Measurements from ENCODE around the gene GNG3. TPM values are rescaled to one million over a fixed set of nuclear protein-coding genes. Genes with fewer than 3 reads are reported as not detected.

Gene GNG3
- total and polyA plus RNA-seq, 2 of the 8 experiments (the other 6 are each of a cell fraction or from before 2014, with no cell fraction given): 4.9 to 12.1 TPM

DNA sequence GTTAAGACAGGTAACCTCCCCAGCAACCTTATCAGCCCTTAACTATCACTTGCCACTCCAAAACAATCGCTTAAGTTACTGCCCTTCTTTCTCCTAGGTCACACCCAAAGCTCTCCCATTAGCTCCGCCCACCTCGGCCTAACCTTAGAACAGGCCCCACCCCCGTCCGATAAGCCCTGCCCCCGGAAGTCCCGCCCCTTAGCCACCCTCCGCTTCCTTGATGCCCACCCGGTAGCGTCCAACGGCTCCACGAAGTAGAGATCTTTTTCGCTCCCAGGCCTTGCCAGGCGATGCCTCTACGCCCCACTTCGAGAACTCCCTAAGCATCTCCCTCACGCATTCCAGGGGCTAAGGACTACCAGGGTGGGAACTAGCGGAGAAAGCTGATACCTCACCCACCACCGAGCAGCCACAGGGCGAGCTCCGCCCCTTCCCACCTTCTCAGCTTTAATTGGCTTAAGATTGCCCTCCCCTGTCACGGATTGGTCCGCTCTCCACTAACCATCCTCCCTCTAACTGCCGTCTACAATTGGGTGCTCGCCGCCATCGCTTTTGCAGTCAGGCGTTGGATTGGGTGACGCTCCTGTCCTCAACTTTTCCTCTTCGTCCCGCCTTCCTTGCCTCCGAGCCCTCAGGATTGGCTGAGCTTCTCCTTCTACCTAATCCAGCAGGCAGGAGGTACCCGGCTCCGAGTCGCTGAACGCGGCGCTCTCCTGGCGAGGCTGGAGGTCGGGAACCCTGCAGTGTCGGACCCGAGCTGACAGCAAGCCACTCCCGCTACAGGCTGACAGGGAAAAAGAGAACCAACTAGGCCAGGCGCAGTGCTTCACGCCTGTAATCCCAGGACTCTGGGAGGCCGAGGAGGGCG is 46.5 kb downstream of the GNG3 start, which contains the start of gene ZBTB3 (continued):
- TF ChIP-seq, protein P1, sequence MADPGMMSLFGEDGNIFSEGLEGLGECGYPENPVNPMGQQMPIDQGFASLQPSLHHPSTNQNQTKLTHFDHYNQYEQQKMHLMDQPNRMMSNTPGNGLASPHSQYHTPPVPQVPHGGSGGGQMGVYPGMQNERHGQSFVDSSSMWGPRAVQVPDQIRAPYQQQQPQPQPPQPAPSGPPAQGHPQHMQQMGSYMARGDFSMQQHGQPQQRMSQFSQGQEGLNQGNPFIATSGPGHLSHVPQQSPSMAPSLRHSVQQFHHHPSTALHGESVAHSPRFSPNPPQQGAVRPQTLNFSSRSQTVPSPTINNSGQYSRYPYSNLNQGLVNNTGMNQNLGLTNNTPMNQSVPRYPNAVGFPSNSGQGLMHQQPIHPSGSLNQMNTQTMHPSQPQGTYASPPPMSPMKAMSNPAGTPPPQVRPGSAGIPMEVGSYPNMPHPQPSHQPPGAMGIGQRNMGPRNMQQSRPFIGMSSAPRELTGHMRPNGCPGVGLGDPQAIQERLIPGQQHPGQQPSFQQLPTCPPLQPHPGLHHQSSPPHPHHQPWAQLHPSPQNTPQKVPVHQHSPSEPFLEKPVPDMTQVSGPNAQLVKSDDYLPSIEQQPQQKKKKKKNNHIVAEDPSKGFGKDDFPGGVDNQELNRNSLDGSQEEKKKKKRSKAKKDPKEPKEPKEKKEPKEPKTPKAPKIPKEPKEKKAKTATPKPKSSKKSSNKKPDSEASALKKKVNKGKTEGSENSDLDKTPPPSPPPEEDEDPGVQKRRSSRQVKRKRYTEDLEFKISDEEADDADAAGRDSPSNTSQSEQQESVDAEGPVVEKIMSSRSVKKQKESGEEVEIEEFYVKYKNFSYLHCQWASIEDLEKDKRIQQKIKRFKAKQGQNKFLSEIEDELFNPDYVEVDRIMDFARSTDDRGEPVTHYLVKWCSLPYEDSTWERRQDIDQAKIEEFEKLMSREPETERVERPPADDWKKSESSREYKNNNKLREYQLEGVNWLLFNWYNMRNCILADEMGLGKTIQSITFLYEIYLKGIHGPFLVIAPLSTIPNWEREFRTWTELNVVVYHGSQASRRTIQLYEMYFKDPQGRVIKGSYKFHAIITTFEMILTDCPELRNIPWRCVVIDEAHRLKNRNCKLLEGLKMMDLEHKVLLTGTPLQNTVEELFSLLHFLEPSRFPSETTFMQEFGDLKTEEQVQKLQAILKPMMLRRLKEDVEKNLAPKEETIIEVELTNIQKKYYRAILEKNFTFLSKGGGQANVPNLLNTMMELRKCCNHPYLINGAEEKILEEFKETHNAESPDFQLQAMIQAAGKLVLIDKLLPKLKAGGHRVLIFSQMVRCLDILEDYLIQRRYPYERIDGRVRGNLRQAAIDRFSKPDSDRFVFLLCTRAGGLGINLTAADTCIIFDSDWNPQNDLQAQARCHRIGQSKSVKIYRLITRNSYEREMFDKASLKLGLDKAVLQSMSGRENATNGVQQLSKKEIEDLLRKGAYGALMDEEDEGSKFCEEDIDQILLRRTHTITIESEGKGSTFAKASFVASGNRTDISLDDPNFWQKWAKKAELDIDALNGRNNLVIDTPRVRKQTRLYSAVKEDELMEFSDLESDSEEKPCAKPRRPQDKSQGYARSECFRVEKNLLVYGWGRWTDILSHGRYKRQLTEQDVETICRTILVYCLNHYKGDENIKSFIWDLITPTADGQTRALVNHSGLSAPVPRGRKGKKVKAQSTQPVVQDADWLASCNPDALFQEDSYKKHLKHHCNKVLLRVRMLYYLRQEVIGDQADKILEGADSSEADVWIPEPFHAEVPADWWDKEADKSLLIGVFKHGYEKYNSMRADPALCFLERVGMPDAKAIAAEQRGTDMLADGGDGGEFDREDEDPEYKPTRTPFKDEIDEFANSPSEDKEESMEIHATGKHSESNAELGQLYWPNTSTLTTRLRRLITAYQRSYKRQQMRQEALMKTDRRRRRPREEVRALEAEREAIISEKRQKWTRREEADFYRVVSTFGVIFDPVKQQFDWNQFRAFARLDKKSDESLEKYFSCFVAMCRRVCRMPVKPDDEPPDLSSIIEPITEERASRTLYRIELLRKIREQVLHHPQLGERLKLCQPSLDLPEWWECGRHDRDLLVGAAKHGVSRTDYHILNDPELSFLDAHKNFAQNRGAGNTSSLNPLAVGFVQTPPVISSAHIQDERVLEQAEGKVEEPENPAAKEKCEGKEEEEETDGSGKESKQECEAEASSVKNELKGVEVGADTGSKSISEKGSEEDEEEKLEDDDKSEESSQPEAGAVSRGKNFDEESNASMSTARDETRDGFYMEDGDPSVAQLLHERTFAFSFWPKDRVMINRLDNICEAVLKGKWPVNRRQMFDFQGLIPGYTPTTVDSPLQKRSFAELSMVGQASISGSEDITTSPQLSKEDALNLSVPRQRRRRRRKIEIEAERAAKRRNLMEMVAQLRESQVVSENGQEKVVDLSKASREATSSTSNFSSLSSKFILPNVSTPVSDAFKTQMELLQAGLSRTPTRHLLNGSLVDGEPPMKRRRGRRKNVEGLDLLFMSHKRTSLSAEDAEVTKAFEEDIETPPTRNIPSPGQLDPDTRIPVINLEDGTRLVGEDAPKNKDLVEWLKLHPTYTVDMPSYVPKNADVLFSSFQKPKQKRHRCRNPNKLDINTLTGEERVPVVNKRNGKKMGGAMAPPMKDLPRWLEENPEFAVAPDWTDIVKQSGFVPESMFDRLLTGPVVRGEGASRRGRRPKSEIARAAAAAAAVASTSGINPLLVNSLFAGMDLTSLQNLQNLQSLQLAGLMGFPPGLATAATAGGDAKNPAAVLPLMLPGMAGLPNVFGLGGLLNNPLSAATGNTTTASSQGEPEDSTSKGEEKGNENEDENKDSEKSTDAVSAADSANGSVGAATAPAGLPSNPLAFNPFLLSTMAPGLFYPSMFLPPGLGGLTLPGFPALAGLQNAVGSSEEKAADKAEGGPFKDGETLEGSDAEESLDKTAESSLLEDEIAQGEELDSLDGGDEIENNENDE (IDR thresholded peaks at IDR 0.05; ENCODE audit: insufficient replicate concordance, low read length): no peak
- no peak for TF ChIP-seq RBBP5 (IDR thresholded peaks at IDR 0.05; ENCODE audit: borderline replicate concordance, low read depth, low read length)
- no peak for TF ChIP-seq SUZ12 (IDR thresholded peaks at IDR 0.05; ENCODE audit: low read length)
- TF ChIP-seq ASH2L (IDR thresholded peaks at IDR 0.05; ENCODE audit: low read length): no peak
- TF ChIP-seq EP300 (IDR thresholded peaks at IDR 0.05; ENCODE audit: borderline replicate concordance in 1 of 2, low read depth in 2 of 2, low read length in 2 of 2): no peak
- TF ChIP-seq JUN (IDR thresholded peaks at IDR 0.05; ENCODE audit: low read depth, low read length): no peak
- no peak for TF ChIP-seq BACH1 (IDR thresholded peaks at IDR 0.05; ENCODE audit: low read length)
- TF ChIP-seq YY1 (IDR thresholded peaks at IDR 0.05; ENCODE audit: low read depth, low read length): no peak; the same call in 1 of the 2 replicates
- TF ChIP-seq RFX5 (IDR thresholded peaks at IDR 0.05; ENCODE audit: borderline replicate concordance, low read depth, low read length): no peak
- no peak for TF ChIP-seq TEAD4 (IDR thresholded peaks at IDR 0.05; ENCODE audit: low read depth, low read length)
